Bronchial epithelial cell (primary cell): ENCODE data around the gene CHD3. TPM values are rescaled to one million over a fixed set of nuclear protein-coding genes. Genes with fewer than 3 reads are reported as not detected.

Experiments
- DNase-seq: peaks from one replicate; pipeline ENCODE4 v3.0.0-alpha.2; 2010; ENCODE audit warnings: low read depth
- FAIRE-seq: peaks from 2 replicates; lab custom pipeline; 2011; peaks lifted over from hg19 to GRCh38; lab: Jason Lieb, UNC
- H3K27me3 ChIP-seq: 2 replicates; pipeline ENCODE4 v1.5.1; 2011; ENCODE audit warnings: low read length; ENCODE audit not compliant: control insufficient read depth, insufficient read depth
- H3K36me3 ChIP-seq: 2 replicates; pipeline ENCODE4 v1.5.1; 2011; ENCODE audit warnings: low read length; ENCODE audit not compliant: control insufficient read depth, insufficient read depth
- H3K4me3 ChIP-seq: 2 replicates; pipeline ENCODE4 v1.5.1; 2011; ENCODE audit warnings: mild to moderate bottlenecking, low read depth, low read length, control low read depth
- CTCF ChIP-seq: IDR thresholded peaks from 2 replicates; pipeline ENCODE4 v1.5.1; 2011; ENCODE audit warnings: mild to moderate bottlenecking, moderate library complexity, low read length, control low read depth, inconsistent platforms; ENCODE audit not compliant: insufficient read depth, severe bottlenecking
- total RNA-seq: library from RNA; depleted of rRNA; stranded (reverse); fragments of >200 nt; gene quantifications from 2 replicates; pipeline ENCODE4 v1.2.1, GENCODE V29; 2014

CHD3 gene
- total RNA-seq, 1 donor from 2014 or later = 41.3 TPM

- no peak for FAIRE-seq
- DNase-seq = no peak
- Histone ChIP-seq H3K36me3 (no peaks in the 10 kb centered on the region), H3K4me3 (no peak overlapping the region), H3K27me3 (no peaks in the 10 kb centered on the region)
- TF ChIP-seq CTCF = no peak
Observed at GRCh38 chr17:7955414-7956227, 67.0 kb downstream of the CHD3 start.

- DNase-seq (no peak), FAIRE-seq (no peak)
- Histone ChIP-seq H3K36me3 (no peaks in the 10 kb centered on the region), H3K4me3 (no peak overlapping the region), H3K27me3 (no peaks in the 10 kb centered on the region)
- no peak for TF ChIP-seq CTCF
Observed at GRCh38 chr17:7956228-7956965, 67.8 kb downstream of the CHD3 start.

- H3K4me3 ChIP-seq = no peak overlapping the region
- no peaks in the 10 kb centered on the region for H3K36me3 ChIP-seq
- DNase-seq (no peak), FAIRE-seq (no peak)
- TF ChIP-seq CTCF = no peak
- no peaks in the 10 kb centered on the region for H3K27me3 ChIP-seq
Observed at GRCh38 chr17:7959503-7960253, 71.1 kb downstream of the CHD3 start.

- H3K4me3 ChIP-seq = no peak overlapping the region
- no peaks in the 10 kb centered on the region for H3K27me3 ChIP-seq
- FAIRE-seq = no peak
- H3K36me3 ChIP-seq = no peaks in the 10 kb centered on the region
- DNase-seq = no peak
- no peak for TF ChIP-seq CTCF
Observed at GRCh38 chr17:7961421-7961820, 72.8 kb downstream of the CHD3 start.

Other genes with a start within 250 kb of the CHD3 start
- gene ATP1B2, start 237.9 kb upstream of the CHD3 start, total RNA-seq = not detected in 2 replicates
- gene TP53, start 201.3 kb upstream of the CHD3 start, total RNA-seq = 9.2 and 15.1 TPM in 2 replicates
- 3.5 and 4.2 TPM in 2 replicates for gene WRAP53, start 200.3 kb upstream of the CHD3 start, total RNA-seq
- under 0.01 TPM in 2 replicates for gene EFNB3, start 183.6 kb upstream of the CHD3 start, total RNA-seq
- gene DNAH2, start 171.0 kb upstream of the CHD3 start, total RNA-seq = under 0.01 and 0.26 TPM in 2 replicates
- gene KDM6B, start 54.6 kb upstream of the CHD3 start, total RNA-seq = 2.9 and 6.0 TPM in 2 replicates
- gene TMEM88, start 33.7 kb upstream of the CHD3 start, total RNA-seq = 0.64 TPM in 1 of 2 replicates, not detected in the other
- 36.6 and 47.5 TPM in 2 replicates for gene NAA38, start 31.2 kb upstream of the CHD3 start, total RNA-seq
- gene CYB5D1, start 30.8 kb upstream of the CHD3 start, total RNA-seq = 6.5 and 9.0 TPM in 2 replicates
- gene RNF227, start 27.5 kb downstream of the CHD3 start, total RNA-seq = 7.8 and 8.2 TPM in 2 replicates
- 0.79 and 0.90 TPM in 2 replicates for gene KCNAB3, start 41.1 kb downstream of the CHD3 start, total RNA-seq
- 16.8 and 27.9 TPM in 2 replicates for gene TRAPPC1, start 43.2 kb downstream of the CHD3 start, total RNA-seq
- gene CNTROB, start 43.4 kb downstream of the CHD3 start, total RNA-seq = 8.2 and 12.2 TPM in 2 replicates
- gene GUCY2D, start 113.8 kb downstream of the CHD3 start, total RNA-seq = 0.13 TPM in 1 of 2 replicates, not detected in the other
- 5.8 and 20.6 TPM in 2 replicates for gene ALOX15B, start 150.3 kb downstream of the CHD3 start, total RNA-seq
- 0.26 and 2.0 TPM in 2 replicates for gene ALOX12B, start 198.9 kb downstream of the CHD3 start, total RNA-seq
- gene ALOXE3, start 229.7 kb downstream of the CHD3 start, total RNA-seq = 1.3 and 2.0 TPM in 2 replicates
- 0.13 and 1.3 TPM in 2 replicates for gene HES7, start 235.3 kb downstream of the CHD3 start, total RNA-seq